GM13976 (cell line): ENCODE data around the gene ALOX12.
A peak's percentile ranks its signal among the peaks of the same experiment; 100 is the strongest.

Experiments used
- DNase-seq: peaks from one replicate; pipeline ENCODE4 v3.0.0; 2012; ENCODE audit warnings: low spot score
- in situ Hi-C: fragments of 300-500 bp; cut with MboI; formaldehyde crosslinking; loops from one replicate; pipeline ENCODE4 v1.12.0; 2022; ENCODE audit warnings: low sequenced_read_pairs, mixed read lengths, inconsistent platforms; ENCODE audit not compliant: unreplicated experiment
- TF ChIP-seq, protein P1 (sequence below): IDR thresholded peaks from 2 replicates; pipeline ENCODE4 v1.5.1; 2012; ENCODE audit warnings: borderline replicate concordance, mild to moderate bottlenecking; ENCODE audit not compliant: insufficient read depth; ENCODE audit errors: extremely low read depth, missing control alignments, control extremely low read depth

The ALOX12 gene

DNA sequence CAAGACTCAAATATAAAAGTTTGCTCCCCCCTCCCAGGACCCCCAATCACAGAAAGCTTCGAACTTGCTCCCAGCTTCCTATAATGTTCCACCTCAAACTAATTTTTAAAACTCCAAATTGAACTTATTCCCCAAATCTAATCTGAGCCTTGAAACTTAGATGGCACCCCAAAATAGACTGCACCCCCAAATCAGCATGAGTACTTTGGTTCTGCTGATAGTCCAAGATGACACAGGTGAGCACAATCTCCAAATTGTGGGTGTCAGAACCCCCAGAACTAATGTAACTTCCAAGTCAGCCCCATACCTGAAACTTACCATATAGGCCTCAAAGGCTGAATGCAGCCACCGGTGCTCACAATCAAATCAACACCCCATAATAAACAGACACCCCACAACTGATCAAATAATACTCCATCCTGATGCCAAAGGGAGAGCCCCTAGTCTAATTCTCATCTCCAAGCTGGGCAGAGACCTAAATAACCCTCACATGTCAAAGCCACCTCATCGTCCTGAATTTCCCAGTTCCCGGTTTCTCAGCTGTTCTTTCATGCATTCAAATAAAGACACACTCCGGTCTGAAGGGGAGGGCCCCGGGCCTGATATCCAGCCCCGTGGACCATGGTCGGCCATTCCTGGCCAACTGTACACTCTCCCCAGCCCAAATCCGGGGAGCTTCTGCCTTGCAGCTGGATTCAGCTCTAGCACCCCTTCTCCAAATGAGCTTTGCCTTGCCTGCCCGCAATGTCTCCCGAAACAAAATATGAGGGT, 25.2 kb downstream of the ALOX12 start:
- DNase-seq: no peak
- TF ChIP-seq, protein P1, sequence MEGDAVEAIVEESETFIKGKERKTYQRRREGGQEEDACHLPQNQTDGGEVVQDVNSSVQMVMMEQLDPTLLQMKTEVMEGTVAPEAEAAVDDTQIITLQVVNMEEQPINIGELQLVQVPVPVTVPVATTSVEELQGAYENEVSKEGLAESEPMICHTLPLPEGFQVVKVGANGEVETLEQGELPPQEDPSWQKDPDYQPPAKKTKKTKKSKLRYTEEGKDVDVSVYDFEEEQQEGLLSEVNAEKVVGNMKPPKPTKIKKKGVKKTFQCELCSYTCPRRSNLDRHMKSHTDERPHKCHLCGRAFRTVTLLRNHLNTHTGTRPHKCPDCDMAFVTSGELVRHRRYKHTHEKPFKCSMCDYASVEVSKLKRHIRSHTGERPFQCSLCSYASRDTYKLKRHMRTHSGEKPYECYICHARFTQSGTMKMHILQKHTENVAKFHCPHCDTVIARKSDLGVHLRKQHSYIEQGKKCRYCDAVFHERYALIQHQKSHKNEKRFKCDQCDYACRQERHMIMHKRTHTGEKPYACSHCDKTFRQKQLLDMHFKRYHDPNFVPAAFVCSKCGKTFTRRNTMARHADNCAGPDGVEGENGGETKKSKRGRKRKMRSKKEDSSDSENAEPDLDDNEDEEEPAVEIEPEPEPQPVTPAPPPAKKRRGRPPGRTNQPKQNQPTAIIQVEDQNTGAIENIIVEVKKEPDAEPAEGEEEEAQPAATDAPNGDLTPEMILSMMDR: no peak
- in situ Hi-C loops: loop anchor here (25.0 kb wide), 1 partner anchor 359 kb away; the partner anchor contains the start of genes C17orf100 and MED31

DNA sequence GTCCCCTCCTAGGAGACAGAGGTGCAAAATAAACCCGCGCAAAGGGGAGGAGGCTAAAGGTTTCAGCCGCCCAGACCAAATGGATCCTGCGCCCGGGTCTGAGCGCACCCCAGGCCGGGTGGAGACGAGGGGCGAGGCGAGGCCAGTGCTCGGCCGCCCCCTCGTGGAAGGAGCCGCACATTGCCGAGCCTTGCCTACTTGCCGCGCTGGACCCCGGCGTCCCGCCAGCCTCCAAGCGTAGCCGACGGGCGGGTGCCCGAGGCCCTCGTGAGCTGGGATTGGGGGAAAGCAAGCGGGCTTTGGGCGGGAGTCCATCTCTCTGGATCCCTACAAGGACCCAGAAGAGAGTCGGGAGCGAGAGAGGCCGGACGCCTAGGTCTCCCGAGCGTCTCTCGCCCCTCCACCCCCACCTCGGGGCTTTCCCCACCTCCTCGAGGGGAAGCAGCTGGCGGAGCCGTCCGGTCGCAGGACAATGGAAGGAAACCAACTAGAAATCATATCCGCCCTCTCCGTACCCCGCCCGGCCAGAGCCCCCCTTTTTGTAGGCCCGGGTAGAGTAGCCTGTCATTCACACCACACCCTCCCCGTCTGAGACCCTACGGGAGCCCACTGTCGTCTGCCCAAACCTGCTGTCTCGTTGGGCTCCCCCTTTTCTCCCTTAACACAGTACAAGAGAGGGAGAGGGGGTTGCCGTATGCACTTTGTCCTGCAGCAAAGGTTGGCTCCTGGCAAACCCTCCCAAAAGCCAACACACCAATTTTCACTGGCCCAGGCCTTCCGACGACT, 26.3 kb downstream of the ALOX12 start:
- TF ChIP-seq, protein P1: peak; percentile 96
- in situ Hi-C loops: loop anchor here (25.0 kb wide), 1 partner anchor 360 kb away; the partner anchor contains the start of genes C17orf100 and MED31
- peak; percentile 90 for DNase-seq

DNA sequence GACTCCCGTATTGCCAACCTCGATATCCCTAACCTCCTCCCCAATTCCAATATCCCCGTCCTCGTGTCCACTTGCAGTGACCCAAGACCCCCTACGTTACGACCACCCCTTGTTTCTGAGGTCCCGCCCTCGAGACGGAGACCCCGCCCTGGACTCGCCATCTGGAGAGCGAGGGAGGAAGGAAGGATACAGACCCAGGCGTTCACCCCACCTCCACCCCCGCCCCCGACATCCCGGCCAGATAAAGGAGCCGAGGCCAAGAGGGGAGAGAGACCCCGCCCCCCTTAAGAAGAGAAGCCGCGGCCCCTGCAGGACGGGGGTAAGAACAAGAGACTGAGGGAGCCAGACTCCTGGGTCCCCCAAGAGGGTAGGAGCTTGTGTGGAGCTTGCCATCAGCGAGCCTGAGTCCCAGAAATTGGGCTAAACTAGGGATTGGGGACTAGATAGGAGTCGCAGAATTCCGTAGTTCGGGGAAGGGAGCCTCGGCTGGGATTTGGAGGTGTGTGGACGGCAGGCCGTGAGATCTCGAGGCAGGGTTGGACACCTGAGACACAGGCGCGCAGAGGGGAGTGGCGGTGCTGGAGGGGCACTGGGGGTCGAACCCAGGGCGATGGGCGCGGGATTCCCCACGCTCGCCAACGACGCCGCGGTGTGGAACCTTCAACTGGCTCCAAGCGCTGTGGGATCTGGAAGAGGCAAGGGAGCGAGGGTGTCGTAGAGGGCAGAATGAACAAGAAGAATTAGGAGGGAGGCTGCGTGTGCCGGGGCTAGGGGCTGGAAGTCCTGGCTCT, 27.1 kb downstream of the ALOX12 start, which contains the start of gene BCL6B:
Gene BCL6B (plus strand): TSS at position 270 of the 791 bp plus-strand sequence. CDS start 622 bp downstream, outside the sequence.
- no peak for DNase-seq
- in situ Hi-C loops: loop anchor here (25.0 kb wide), 1 partner anchor 361 kb away; the partner anchor contains the start of genes C17orf100 and MED31
- TF ChIP-seq, protein P1: no peak

- TF ChIP-seq, protein P1: no peak
- DNase-seq: peak; percentile 98
- in situ Hi-C loops: loop anchor here (25.0 kb wide), 1 partner anchor 361 kb away; the partner anchor contains the start of genes C17orf100 and MED31
These were observed 27.9 kb downstream of the ALOX12 start for GRCh38 chr17:7023576-7024401.

DNA sequence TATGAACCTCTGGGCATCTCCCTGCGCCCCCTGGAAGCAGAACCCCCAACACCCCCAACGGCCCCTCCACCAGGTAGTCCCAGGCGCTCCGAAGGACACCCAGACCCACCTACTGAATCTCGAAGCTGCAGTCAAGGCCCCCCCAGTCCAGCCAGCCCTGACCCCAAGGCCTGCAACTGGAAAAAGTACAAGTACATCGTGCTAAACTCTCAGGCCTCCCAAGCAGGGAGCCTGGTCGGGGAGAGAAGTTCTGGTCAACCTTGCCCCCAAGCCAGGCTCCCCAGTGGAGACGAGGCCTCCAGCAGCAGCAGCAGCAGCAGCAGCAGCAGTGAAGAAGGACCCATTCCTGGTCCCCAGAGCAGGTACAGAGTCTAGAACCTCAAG, 28.5 kb downstream of the ALOX12 start:
- DNase-seq: no peak
- in situ Hi-C loops: loop anchor here (25.0 kb wide), 1 partner anchor 362 kb away; the partner anchor contains the start of genes C17orf100 and MED31
- TF ChIP-seq, protein P1: no peak
